ENCODE results near the gene OLFM1. TPM values are rescaled to one million over a fixed set of nuclear protein-coding genes. Genes with fewer than 3 reads are reported as not detected.

Gene OLFM1
- total RNA-seq, 4 donors from 2014 or later, result 13.5 to 32.8 (median 25.6) TPM

DNA sequence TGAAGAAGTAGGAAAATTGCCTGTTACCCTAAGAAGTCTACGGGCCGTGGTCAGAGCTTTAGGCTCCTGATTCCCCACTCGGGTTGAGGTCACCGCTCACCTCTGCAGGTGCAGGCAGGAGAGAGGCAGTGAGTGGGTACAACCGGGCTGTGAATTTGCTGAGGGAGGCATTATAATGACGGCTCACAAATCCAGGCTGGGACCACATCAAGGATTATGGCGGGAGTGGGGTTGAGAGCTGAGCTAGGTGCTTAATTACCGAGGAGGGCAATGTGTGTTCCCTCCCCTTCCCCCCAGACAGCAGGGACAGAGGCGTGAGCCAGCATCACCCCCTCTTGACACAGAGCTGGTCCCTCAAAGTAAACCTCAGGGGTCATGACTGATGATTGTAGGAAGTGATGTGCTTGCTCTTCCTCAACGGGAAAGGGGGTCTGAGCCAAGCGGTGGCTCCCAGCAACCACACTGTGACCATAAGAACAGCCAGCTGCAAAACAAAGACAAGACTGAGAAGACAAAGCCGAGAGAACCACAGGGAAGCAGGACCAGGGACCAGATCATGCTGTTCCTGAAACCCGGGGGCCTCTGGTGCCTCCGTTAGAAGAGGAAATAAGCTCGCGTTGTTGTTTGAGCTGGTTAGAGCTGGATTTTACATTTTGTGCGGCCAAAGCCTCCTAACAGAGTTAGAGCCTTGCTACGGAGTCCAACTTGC is 77.7 kb downstream of the OLFM1 start:
- H3K27me3 ChIP-seq, result peaks cover 89% of the 10 kb centered on the region
- no peak overlapping the region for H3K4me3 ChIP-seq
- WGBS, 2 donors (ENCODE audit: low coverage in 1 of 2), result 66 to 73% methylated on average over 5 to 11 of the region's 18 CpGs
- ATAC-seq, result no peak
- no peak overlapping the region for H3K27ac ChIP-seq
- no peaks in the 10 kb centered on the region for H3K36me3 ChIP-seq
- H3K4me1 ChIP-seq, result no peaks in the 10 kb centered on the region
- TF ChIP-seq POLR2AphosphoS5 (IDR thresholded peaks at IDR 0.05) (no peak), EP300 (IDR thresholded peaks at IDR 0.05) (no peak), POLR2A (IDR thresholded peaks at IDR 0.05) (no peak)
- TF ChIP-seq, protein P1, sequence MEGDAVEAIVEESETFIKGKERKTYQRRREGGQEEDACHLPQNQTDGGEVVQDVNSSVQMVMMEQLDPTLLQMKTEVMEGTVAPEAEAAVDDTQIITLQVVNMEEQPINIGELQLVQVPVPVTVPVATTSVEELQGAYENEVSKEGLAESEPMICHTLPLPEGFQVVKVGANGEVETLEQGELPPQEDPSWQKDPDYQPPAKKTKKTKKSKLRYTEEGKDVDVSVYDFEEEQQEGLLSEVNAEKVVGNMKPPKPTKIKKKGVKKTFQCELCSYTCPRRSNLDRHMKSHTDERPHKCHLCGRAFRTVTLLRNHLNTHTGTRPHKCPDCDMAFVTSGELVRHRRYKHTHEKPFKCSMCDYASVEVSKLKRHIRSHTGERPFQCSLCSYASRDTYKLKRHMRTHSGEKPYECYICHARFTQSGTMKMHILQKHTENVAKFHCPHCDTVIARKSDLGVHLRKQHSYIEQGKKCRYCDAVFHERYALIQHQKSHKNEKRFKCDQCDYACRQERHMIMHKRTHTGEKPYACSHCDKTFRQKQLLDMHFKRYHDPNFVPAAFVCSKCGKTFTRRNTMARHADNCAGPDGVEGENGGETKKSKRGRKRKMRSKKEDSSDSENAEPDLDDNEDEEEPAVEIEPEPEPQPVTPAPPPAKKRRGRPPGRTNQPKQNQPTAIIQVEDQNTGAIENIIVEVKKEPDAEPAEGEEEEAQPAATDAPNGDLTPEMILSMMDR (IDR thresholded peaks at IDR 0.05), result no peak
- H3K9me3 ChIP-seq, result no peaks in the 10 kb centered on the region

DNA sequence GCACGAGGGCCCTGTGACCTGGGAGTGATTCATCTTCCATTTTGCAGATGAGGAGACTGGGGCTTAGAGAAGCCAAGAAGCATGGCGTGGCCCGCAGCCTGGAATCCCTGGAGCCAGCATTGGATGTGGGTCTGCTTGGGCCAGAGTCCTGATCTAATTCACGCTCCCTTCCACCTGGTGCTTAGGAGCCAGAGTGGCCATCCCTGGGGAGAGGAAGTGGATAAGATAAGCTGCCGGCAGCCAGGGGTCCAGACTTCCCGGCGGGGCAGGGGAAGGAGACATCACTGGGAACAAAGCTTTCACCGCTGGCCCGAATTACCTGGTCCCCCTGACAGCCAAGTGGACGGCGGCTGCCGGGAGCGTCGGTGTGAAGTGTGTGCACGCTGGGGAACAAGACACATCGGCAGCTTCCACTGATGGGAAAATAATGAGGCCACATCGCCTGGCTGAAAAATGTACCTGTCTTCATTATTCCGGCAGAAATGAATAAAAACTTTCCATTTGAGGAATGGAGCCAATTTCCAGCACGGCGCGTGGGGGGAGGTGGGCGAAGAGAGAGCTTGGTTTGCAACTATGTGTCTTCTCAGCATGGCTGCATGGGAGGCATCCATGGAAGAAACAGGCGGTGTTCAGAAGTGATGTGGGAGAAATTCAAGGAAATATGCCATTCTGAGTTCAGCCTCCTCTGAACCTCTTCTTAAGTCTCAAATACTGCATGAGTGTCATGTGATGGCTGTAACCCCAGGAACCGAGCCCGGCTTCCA is 78.5 kb downstream of the OLFM1 start:
- Histone ChIP-seq H3K27ac (no peak overlapping the region), H3K9me3 (no peaks in the 10 kb centered on the region), H3K4me3 (no peak overlapping the region), H3K4me1 (no peaks in the 10 kb centered on the region), H3K27me3 (peaks cover 89% of the 10 kb centered on the region), H3K36me3 (no peaks in the 10 kb centered on the region)
- ATAC-seq, result no peak
- TF ChIP-seq POLR2A (IDR thresholded peaks at IDR 0.05) (no peak), POLR2AphosphoS5 (IDR thresholded peaks at IDR 0.05) (no peak), EP300 (IDR thresholded peaks at IDR 0.05) (no peak)
- TF ChIP-seq, protein P1 (IDR thresholded peaks at IDR 0.05), result no peak
- WGBS, 2 donors (ENCODE audit: low coverage in 1 of 2), result 59 to 73% methylated on average over 11 to 17 of the region's 25 CpGs

DNA sequence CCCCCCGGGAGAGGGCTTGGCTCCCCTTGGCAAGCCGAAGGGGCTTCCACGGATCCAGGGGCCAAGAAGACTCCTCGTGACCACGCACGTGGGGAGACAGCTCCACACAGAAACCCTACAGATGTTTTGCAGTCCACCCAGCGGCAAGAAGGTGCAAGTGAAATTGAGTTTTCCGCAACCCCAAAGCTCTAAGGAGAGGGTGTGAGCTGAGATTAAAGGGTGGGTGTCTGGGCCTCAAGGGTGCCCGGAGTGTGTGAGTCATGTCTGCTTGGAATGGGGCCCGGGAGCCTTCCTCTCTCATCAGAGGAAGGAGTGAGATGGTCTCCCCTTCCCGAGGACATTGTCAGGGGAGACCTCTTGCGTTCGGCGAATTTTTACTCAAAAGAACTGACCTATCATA is 79.1 kb downstream of the OLFM1 start:
- Histone ChIP-seq H3K36me3 (no peaks in the 10 kb centered on the region), H3K27ac (no peak overlapping the region), H3K4me1 (no peaks in the 10 kb centered on the region), H3K9me3 (no peaks in the 10 kb centered on the region), H3K27me3 (peaks cover 89% of the 10 kb centered on the region), H3K4me3 (no peak overlapping the region)
- no peak for ATAC-seq
- 77 to 83% methylated on average over 2 to 9 of the region's 14 CpGs for WGBS, 2 donors (ENCODE audit: low coverage in 1 of 2)
- no peak for TF ChIP-seq POLR2AphosphoS5 (IDR thresholded peaks at IDR 0.05)
- TF ChIP-seq, protein P1 (IDR thresholded peaks at IDR 0.05), result no peak
- TF ChIP-seq EP300 (IDR thresholded peaks at IDR 0.05), result no peak
- no peak for TF ChIP-seq POLR2A (IDR thresholded peaks at IDR 0.05)

DNA sequence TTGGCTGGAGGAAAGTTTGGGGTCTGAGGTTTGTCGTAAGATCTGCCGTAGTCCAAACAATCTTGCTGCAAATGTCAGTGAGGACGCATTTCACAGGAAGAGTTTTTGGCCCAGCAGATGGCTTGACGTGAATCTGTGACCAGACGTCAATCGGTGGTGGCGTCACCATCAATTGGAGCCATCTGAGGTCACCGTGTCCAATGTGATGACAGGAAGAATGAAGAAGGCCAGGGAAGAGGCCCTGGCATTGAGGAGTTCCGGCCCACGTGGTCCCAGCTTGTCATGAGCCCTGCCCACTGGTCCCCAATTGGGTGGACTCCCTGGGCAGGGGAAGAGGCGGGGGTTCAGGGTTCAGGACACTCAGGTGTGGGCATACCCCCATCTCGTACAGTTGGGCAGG is 79.9 kb downstream of the OLFM1 start:
- WGBS, 2 donors (ENCODE audit: low coverage in 1 of 2), result 61 to 66% methylated on average over 4 to 7 of the region's 12 CpGs
- H3K27ac ChIP-seq, result no peak overlapping the region
- H3K27me3 ChIP-seq, result peaks cover 89% of the 10 kb centered on the region
- no peaks in the 10 kb centered on the region for H3K36me3 ChIP-seq
- ATAC-seq, result no peak
- TF ChIP-seq EP300 (IDR thresholded peaks at IDR 0.05) (no peak), POLR2A (IDR thresholded peaks at IDR 0.05) (no peak), POLR2AphosphoS5 (IDR thresholded peaks at IDR 0.05) (no peak)
- TF ChIP-seq, protein P1 (IDR thresholded peaks at IDR 0.05), result no peak
- no peaks in the 10 kb centered on the region for H3K9me3 ChIP-seq
- no peaks in the 10 kb centered on the region for H3K4me1 ChIP-seq
- no peak overlapping the region for H3K4me3 ChIP-seq
